Measurements from ENCODE around the gene RNF11.
"Not testable (repeated sequence)": the region's sequence is repeated elsewhere in the genome, so short reads cannot be mapped to it uniquely, and the experiment has no call there.

The RNF11 gene

DNA sequence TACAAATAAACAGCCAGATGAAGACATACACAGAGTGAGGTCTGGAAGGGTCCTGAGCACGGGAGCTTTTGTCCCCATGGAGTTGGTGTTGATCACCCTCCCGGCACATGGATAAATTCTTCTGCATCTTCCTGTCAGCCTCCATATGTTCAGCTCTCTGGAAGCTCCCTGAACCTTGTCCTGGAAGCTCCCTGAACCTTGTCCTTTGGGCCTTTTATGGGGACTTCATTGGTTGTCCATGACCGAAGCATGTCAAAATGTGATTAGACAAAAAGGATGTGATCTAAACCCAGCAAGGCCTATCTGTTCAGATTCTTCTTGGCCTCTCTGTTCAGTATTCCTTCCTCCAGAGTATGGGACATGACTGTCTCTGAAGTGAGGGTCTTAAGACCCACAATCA is 25.4 kb upstream of the RNF11 start:
- H3K4me1 ChIP-seq (ENCODE audit: control insufficient read depth in 1 of 2, insufficient read depth in 2 of 2, low read length in 2 of 2): peaks cover 0 to 4% of the 10 kb centered on the region in 2 donors
- no peaks in the 10 kb centered on the region for H3K27me3 ChIP-seq (ENCODE audit: control insufficient read depth in 1 of 2, insufficient read depth in 2 of 2, low read length in 2 of 2)
- no peak overlapping the region for H3K27ac ChIP-seq (ENCODE audit: low read depth, low read length)
- H3K36me3 ChIP-seq (ENCODE audit: control insufficient read depth in 1 of 2, insufficient read depth in 2 of 2, low read length in 2 of 2): no peaks in the 10 kb centered on the region
- no peaks in the 10 kb centered on the region for H3K9me3 ChIP-seq (ENCODE audit: control insufficient read depth in 1 of 2, low read length in 2 of 2)
- H3K9ac ChIP-seq (ENCODE audit: low read depth in 1 of 2, low read length in 2 of 2): no peak overlapping the region
- no peak overlapping the region for H3K4me3 ChIP-seq (ENCODE audit: low read depth in 1 of 2, low read length in 2 of 2)

DNA sequence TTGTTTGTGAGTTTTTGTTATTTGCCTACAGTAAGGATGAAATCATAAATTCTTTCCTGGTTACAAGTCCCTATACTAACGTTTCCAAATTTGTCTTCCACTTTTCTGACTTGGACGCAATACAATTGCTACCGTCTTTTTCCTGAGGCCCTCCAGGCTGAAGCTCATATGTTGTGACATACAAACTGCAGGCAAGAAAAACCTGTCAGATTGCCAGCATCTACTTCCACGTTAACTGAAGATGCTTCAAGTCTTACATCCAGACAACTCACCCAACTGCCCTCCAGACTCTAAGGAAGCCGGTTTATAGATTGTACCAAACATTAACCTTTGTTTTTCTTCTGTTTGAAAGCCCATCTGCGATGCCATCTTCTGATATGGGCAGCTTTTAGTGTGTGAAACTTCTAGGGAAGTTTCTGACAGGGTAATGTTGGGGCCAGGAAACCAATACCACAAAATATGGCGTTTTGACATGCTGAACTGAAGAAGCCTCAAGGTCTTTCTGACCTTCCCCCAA is 21.4 kb upstream of the RNF11 start:
- no peak overlapping the region for H3K27ac ChIP-seq (ENCODE audit: low read depth, low read length)
- H3K36me3 ChIP-seq (ENCODE audit: control insufficient read depth in 1 of 2, insufficient read depth in 2 of 2, low read length in 2 of 2): no peaks in the 10 kb centered on the region
- H3K9me3 ChIP-seq (ENCODE audit: control insufficient read depth in 1 of 2, low read length in 2 of 2): no peaks in the 10 kb centered on the region

DNA sequence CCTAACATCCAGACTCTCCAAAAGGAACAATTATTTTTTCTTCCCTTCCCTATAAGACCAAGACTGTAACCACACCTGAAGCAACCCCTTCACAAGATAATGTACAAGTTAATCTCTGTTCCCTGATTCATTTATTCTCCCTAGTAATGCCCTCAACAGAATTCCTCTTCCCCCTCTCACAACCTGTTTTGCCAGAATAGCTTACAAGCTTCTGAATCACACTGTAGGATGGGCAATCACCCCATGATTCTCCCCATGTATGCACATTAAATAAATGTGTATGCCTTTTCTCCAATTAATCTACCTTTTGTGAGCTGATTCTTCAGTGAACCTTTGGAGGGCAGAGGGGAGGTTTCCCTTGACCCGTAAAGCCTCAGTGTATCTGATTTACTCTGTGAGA is 20.9 kb upstream of the RNF11 start:
- Histone ChIP-seq H3K27ac (ENCODE audit: low read depth, low read length) (no peak overlapping the region), H3K27me3 (ENCODE audit: control insufficient read depth in 1 of 2, insufficient read depth in 2 of 2, low read length in 2 of 2) (no peaks in the 10 kb centered on the region), H3K9ac (ENCODE audit: low read depth in 1 of 2, low read length in 2 of 2) (no peak overlapping the region), H3K4me3 (ENCODE audit: low read depth in 1 of 2, low read length in 2 of 2) (no peak overlapping the region), H3K36me3 (ENCODE audit: control insufficient read depth in 1 of 2, insufficient read depth in 2 of 2, low read length in 2 of 2) (no peaks in the 10 kb centered on the region), H3K4me1 (ENCODE audit: control insufficient read depth in 1 of 2, insufficient read depth in 2 of 2, low read length in 2 of 2) (peaks cover 4% of the 10 kb centered on the region in 2 donors), H3K9me3 (ENCODE audit: control insufficient read depth in 1 of 2, low read length in 2 of 2) (no peaks in the 10 kb centered on the region)

More for the DNA sequence above, 21.4 kb upstream of the RNF11 start:
- Histone ChIP-seq H3K27me3 (ENCODE audit: control insufficient read depth in 1 of 2, insufficient read depth in 2 of 2, low read length in 2 of 2) (no peaks in the 10 kb centered on the region), H3K4me1 (ENCODE audit: control insufficient read depth in 1 of 2, insufficient read depth in 2 of 2, low read length in 2 of 2) (peaks cover 4% of the 10 kb centered on the region in 2 donors), H3K9ac (ENCODE audit: low read depth in 1 of 2, low read length in 2 of 2) (no peak overlapping the region), H3K4me3 (ENCODE audit: low read depth in 1 of 2, low read length in 2 of 2) (no peak overlapping the region)

DNA sequence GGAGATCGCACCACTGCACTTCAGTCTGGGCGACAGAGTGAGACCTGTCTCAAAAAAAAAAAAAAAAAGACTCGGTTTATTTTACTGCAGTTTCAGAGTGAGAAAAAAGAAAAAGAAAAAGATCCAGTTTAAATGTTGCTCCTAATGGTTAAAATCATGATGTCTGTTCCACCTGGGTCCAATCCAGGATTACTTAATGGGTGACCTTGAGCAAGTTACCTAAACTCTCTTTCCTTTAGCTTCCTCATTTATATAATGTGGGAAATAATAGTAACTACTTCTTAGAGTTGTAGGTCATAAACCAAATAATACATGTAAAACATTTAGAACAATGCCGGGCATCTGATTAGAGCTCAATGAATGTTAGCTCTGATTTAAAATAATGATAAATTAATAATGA is 19.4 kb upstream of the RNF11 start:
- Histone ChIP-seq H3K27me3 (ENCODE audit: control insufficient read depth in 1 of 2, insufficient read depth in 2 of 2, low read length in 2 of 2) (no peaks in the 10 kb centered on the region), H3K36me3 (ENCODE audit: control insufficient read depth in 1 of 2, insufficient read depth in 2 of 2, low read length in 2 of 2) (no peaks in the 10 kb centered on the region), H3K9me3 (ENCODE audit: control insufficient read depth in 1 of 2, low read length in 2 of 2) (no peaks in the 10 kb centered on the region), H3K27ac (ENCODE audit: low read depth, low read length) (no peak overlapping the region), H3K4me3 (ENCODE audit: low read depth in 1 of 2, low read length in 2 of 2) (no peak overlapping the region), H3K9ac (ENCODE audit: low read depth in 1 of 2, low read length in 2 of 2) (no peak overlapping the region), H3K4me1 (ENCODE audit: control insufficient read depth in 1 of 2, insufficient read depth in 2 of 2, low read length in 2 of 2) (peaks cover 4% of the 10 kb centered on the region in 2 donors)

DNA sequence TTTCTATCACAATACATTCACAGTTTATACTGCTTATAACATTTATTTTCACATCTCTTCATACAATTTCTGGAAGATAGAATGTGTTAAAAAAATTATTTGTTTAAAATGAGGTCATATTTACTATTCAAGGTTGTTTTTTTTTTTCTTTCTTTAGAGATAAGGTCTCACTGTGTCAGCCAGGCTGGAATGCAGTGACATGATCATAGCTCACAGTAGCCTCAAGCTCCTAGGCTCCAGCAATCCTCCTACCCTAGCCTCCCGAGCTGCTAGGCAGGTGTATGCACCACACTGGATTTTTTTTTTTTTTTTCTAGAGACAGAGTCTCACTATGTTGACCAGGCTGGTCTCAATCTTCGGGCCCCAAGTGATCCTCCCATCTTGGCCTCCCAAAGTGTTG is 19.0 kb upstream of the RNF11 start:
- Histone ChIP-seq H3K36me3 (ENCODE audit: control insufficient read depth in 1 of 2, insufficient read depth in 2 of 2, low read length in 2 of 2) (no peaks in the 10 kb centered on the region), H3K27me3 (ENCODE audit: control insufficient read depth in 1 of 2, insufficient read depth in 2 of 2, low read length in 2 of 2) (no peaks in the 10 kb centered on the region), H3K9ac (ENCODE audit: low read depth in 1 of 2, low read length in 2 of 2) (no peak overlapping the region), H3K9me3 (ENCODE audit: control insufficient read depth in 1 of 2, low read length in 2 of 2) (no peaks in the 10 kb centered on the region), H3K27ac (ENCODE audit: low read depth, low read length) (no peak overlapping the region), H3K4me3 (ENCODE audit: low read depth in 1 of 2, low read length in 2 of 2) (no peak overlapping the region), H3K4me1 (ENCODE audit: control insufficient read depth in 1 of 2, insufficient read depth in 2 of 2, low read length in 2 of 2) (peaks cover 4% of the 10 kb centered on the region in 2 donors)

DNA sequence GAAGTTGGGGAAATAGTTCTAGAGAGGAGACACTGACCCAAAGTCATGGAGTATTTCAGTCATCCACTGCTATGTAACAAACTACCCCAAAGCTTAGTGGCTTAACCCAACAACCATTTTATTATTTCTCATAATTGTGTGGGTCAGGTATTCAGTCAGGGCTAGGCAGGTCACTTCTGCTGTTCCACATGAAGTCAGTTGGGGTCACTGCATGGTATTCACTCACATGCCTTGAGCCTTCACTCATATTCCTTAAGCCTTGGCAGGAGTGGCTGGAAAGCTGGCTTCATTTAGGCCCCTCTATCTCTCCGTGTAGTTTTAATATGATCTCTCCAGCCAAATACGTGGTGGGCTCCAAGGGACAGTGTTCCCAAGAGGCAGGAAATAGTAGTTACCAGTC is 17.5 kb upstream of the RNF11 start:
- Histone ChIP-seq H3K27me3 (ENCODE audit: control insufficient read depth in 1 of 2, insufficient read depth in 2 of 2, low read length in 2 of 2) (no peaks in the 10 kb centered on the region), H3K4me3 (ENCODE audit: low read depth in 1 of 2, low read length in 2 of 2) (no peak overlapping the region), H3K27ac (ENCODE audit: low read depth, low read length) (no peak overlapping the region), H3K9me3 (ENCODE audit: control insufficient read depth in 1 of 2, low read length in 2 of 2) (no peaks in the 10 kb centered on the region), H3K9ac (ENCODE audit: low read depth in 1 of 2, low read length in 2 of 2) (no peak overlapping the region), H3K36me3 (ENCODE audit: control insufficient read depth in 1 of 2, insufficient read depth in 2 of 2, low read length in 2 of 2) (no peaks in the 10 kb centered on the region), H3K4me1 (ENCODE audit: control insufficient read depth in 1 of 2, insufficient read depth in 2 of 2, low read length in 2 of 2) (peaks cover 4% of the 10 kb centered on the region in 2 donors)

DNA sequence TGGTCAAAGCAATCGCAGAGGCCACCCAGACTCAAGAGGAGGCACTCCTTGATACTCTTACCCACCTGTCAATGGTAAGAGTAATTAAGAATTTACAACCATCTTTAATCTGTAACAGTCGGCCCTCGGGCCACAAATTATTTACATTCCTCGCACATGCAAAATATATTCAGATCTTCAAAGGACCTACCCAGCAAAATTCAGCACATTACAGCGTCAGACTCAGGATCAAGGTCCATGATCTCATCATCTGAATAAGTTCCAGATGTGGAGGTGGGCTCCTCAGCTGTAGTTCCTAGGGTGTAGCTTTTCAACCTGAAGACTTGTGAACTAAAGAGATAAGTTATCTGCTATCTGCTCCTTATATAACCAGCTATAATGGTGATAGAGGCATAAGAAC is 17.1 kb upstream of the RNF11 start:
- Histone ChIP-seq H3K4me3 (ENCODE audit: low read depth in 1 of 2, low read length in 2 of 2) (no peak overlapping the region), H3K4me1 (ENCODE audit: control insufficient read depth in 1 of 2, insufficient read depth in 2 of 2, low read length in 2 of 2) (peaks cover 4% of the 10 kb centered on the region in 2 donors), H3K9ac (ENCODE audit: low read depth in 1 of 2, low read length in 2 of 2) (no peak overlapping the region), H3K9me3 (ENCODE audit: control insufficient read depth in 1 of 2, low read length in 2 of 2) (no peaks in the 10 kb centered on the region), H3K27me3 (ENCODE audit: control insufficient read depth in 1 of 2, insufficient read depth in 2 of 2, low read length in 2 of 2) (no peaks in the 10 kb centered on the region), H3K36me3 (ENCODE audit: control insufficient read depth in 1 of 2, insufficient read depth in 2 of 2, low read length in 2 of 2) (no peaks in the 10 kb centered on the region), H3K27ac (ENCODE audit: low read depth, low read length) (no peak overlapping the region)

DNA sequence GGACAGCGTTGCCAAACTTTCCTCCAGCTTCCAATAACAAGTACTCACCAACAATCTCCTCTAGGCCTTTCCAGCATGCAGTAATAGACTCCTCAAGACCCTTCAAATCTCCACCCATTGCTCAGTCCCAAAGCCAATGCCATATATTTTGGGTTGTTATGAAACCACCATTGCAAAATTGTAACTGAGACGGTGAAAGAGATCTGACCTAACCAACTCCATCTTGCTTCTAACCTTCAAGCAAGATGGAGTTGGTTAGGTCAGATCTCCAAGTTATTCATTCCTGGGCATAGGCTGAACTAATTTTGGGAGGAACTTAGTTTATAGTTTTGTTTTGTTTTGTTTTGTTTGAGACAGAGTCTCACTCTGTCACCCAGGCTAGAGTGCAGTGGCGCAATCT is 14.5 kb upstream of the RNF11 start:
- not testable (repeated sequence) for H3K27me3 ChIP-seq (ENCODE audit: control insufficient read depth in 1 of 2, insufficient read depth in 2 of 2, low read length in 2 of 2); H3K4me3 ChIP-seq (ENCODE audit: low read depth in 1 of 2, low read length in 2 of 2); H3K27ac ChIP-seq (ENCODE audit: low read depth, low read length); H3K4me1 ChIP-seq (ENCODE audit: control insufficient read depth in 1 of 2, insufficient read depth in 2 of 2, low read length in 2 of 2); H3K9me3 ChIP-seq (ENCODE audit: control insufficient read depth in 1 of 2, low read length in 2 of 2); H3K9ac ChIP-seq (ENCODE audit: low read depth in 1 of 2, low read length in 2 of 2); H3K36me3 ChIP-seq (ENCODE audit: control insufficient read depth in 1 of 2, insufficient read depth in 2 of 2, low read length in 2 of 2)

DNA sequence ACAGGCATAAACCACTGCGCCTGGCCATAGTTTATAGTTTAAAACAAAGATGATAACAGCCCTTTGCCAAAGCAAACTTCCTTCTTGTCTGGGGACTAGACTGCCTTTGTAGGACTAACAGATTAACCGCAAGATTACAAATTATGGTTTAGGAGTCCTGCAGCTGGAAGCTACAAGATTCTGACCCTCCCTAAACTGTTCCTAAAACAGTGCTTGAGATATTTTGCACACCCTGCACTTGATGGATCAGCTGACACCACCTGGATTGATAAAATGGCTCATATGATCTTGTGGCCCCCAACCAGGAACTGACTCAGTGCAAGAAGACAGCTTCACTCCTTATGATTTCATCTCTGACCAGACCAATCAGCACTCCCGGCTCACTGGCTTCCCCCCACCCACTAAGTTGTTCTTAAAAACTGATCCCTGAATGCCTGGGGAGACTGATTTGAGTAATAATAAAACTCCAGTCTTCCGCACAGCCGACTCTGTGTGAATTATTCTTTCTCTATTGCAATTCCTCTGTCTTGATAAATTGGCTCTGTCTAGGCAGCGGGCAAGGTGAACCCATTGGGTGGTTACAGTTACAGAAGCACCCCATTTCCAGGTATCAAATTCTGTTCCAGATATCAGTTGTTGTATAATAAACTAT is 13.8 kb upstream of the RNF11 start:
- H3K36me3 ChIP-seq (ENCODE audit: control insufficient read depth in 1 of 2, insufficient read depth in 2 of 2, low read length in 2 of 2): no peaks in the 10 kb centered on the region
- H3K4me1 ChIP-seq (ENCODE audit: control insufficient read depth in 1 of 2, insufficient read depth in 2 of 2, low read length in 2 of 2): peaks cover 0 to 4% of the 10 kb centered on the region in 2 donors
- H3K9ac ChIP-seq (ENCODE audit: low read depth in 1 of 2, low read length in 2 of 2): no peak overlapping the region
- no peak overlapping the region for H3K27ac ChIP-seq (ENCODE audit: low read depth, low read length)
- H3K27me3 ChIP-seq (ENCODE audit: control insufficient read depth in 1 of 2, insufficient read depth in 2 of 2, low read length in 2 of 2): no peaks in the 10 kb centered on the region
- no peak overlapping the region for H3K4me3 ChIP-seq (ENCODE audit: low read depth in 1 of 2, low read length in 2 of 2)
- no peaks in the 10 kb centered on the region for H3K9me3 ChIP-seq (ENCODE audit: control insufficient read depth in 1 of 2, low read length in 2 of 2)

DNA sequence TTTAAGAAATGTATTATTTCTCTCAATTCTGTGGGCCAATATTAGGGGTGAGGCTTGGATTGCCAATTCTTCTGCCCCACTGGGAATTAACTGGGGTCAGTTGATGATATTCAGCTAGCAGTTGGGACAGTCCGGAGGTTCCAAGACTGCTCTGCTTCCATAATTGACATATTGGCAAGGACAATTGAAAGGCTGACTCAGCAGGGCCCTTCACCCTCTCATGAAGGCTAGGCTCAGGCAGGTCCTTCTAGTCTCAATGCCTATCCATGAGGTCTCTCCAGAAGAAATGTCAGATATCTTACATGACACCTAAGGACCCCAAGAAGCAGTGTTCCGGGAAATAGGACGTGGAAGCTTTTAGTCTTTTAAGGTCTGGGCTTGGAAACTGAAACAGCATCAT is 13.3 kb upstream of the RNF11 start:
- H3K9ac ChIP-seq (ENCODE audit: low read depth in 1 of 2, low read length in 2 of 2): no peak overlapping the region
- H3K4me1 ChIP-seq (ENCODE audit: control insufficient read depth in 1 of 2, insufficient read depth in 2 of 2, low read length in 2 of 2): peaks cover 0 to 4% of the 10 kb centered on the region in 2 donors
- no peak overlapping the region for H3K27ac ChIP-seq (ENCODE audit: low read depth, low read length)
- H3K36me3 ChIP-seq (ENCODE audit: control insufficient read depth in 1 of 2, insufficient read depth in 2 of 2, low read length in 2 of 2): no peaks in the 10 kb centered on the region
- no peaks in the 10 kb centered on the region for H3K27me3 ChIP-seq (ENCODE audit: control insufficient read depth in 1 of 2, insufficient read depth in 2 of 2, low read length in 2 of 2)
- no peaks in the 10 kb centered on the region for H3K9me3 ChIP-seq (ENCODE audit: control insufficient read depth in 1 of 2, low read length in 2 of 2)
- no peak overlapping the region for H3K4me3 ChIP-seq (ENCODE audit: low read depth in 1 of 2, low read length in 2 of 2)

All from duodenal mucosa (tissue), 2 donors.